GM23338 (cell line): ENCODE measurements around the gene GAB2. TPM values are rescaled to one million over a fixed set of nuclear protein-coding genes. Genes with fewer than 3 reads are reported as not detected.

Experiments used
- ATAC-seq: fragments of 200-7000 bp; cut with Tn5 transposase; 3 replicates; pipeline ENCODE4 v1.9.1; 2020
- DNase-seq: peaks from one replicate; pipeline ENCODE4 v3.0.0-alpha.2; 2015; ENCODE audit warnings: low spot score
- H2AFZ ChIP-seq: fragments of 200-600 bp; sonication (generic); 2 replicates; pipeline ENCODE4 v1.8.0; 2016; ENCODE audit warnings: antibody characterized with exemption, mild to moderate bottlenecking, moderate library complexity
- H3F3A ChIP-seq: fragments of 200-600 bp; sonication (generic); replicated peaks from 2 replicates; pipeline ENCODE4 v1.8.0; 2017; ENCODE audit warnings: antibody characterized with exemption, mixed run types, low read depth
- H3K27ac ChIP-seq: fragments of 200-600 bp; sonication (generic); 2 replicates; pipeline ENCODE4 v1.6.1; 2016; ENCODE audit warnings: low read depth
- H3K27me3 ChIP-seq: fragments of 200-600 bp; sonication (generic); 2 replicates; pipeline ENCODE4 v1.8.0; 2016; ENCODE audit warnings: mild to moderate bottlenecking, mixed run types, moderate library complexity; ENCODE audit not compliant: insufficient read depth
- H3K36me3 ChIP-seq: fragments of 200-600 bp; sonication (generic); 2 replicates; pipeline ENCODE4 v1.8.0; 2016; ENCODE audit warnings: mild to moderate bottlenecking; ENCODE audit not compliant: insufficient read depth
- H3K4me1 ChIP-seq: fragments of 200-600 bp; sonication (generic); 2 replicates; pipeline ENCODE4 v1.8.0; 2016; ENCODE audit warnings: mild to moderate bottlenecking, moderate library complexity; ENCODE audit not compliant: insufficient read depth
- H3K4me2 ChIP-seq: fragments of 200-600 bp; sonication (generic); 2 replicates; pipeline ENCODE4 v1.7.1; 2017; ENCODE audit warnings: mixed run types
- H3K4me3 ChIP-seq: fragments of 200-600 bp; sonication (generic); 2 replicates; pipeline ENCODE4 v1.6.1; 2016; ENCODE audit warnings: mixed run types
- H3K79me2 ChIP-seq: fragments of 200-600 bp; sonication (generic); replicated peaks from 2 replicates; pipeline ENCODE4 v1.8.0; 2017; ENCODE audit warnings: mild to moderate bottlenecking; ENCODE audit not compliant: insufficient read depth
- H3K9me2 ChIP-seq: fragments of 200-600 bp; sonication (generic); 2 replicates; pipeline ENCODE4 v1.8.0; 2017; ENCODE audit not compliant: insufficient read depth
- H4K20me1 ChIP-seq: fragments of 200-600 bp; sonication (generic); replicated peaks from 2 replicates; pipeline ENCODE4 v1.8.0; 2017; ENCODE audit warnings: mild to moderate bottlenecking; ENCODE audit not compliant: insufficient read depth
- H3K27ac Mint-ChIP-seq: 2 replicates; pipeline ENCODE4 v1.8.0; 2020; ENCODE audit warnings: inconsistent platforms, mild to moderate bottlenecking, moderate library complexity, mixed read lengths
- H3K27me3 Mint-ChIP-seq: 3 replicates; pipeline ENCODE4 v1.8.0; 2022; ENCODE audit warnings: low read depth, mild to moderate bottlenecking, moderate library complexity, mixed read lengths, inconsistent platforms; ENCODE audit not compliant: insufficient read depth, poor library complexity
- H3K36me3 Mint-ChIP-seq: 3 replicates; pipeline ENCODE4 v1.8.0; 2021; ENCODE audit warnings: low read depth, mild to moderate bottlenecking, inconsistent platforms, moderate library complexity, mixed read lengths
- H3K4me1 Mint-ChIP-seq: 3 replicates; pipeline ENCODE4 v1.8.0; 2020; ENCODE audit warnings: mild to moderate bottlenecking, inconsistent platforms, mixed read lengths
- H3K4me3 Mint-ChIP-seq: 3 replicates; pipeline ENCODE4 v1.8.0; 2021; ENCODE audit warnings: moderate library complexity, mild to moderate bottlenecking, inconsistent platforms, mixed read lengths
- H3K9me3 Mint-ChIP-seq: 3 replicates; pipeline ENCODE4 v1.8.0; 2020; ENCODE audit warnings: moderate library complexity, mild to moderate bottlenecking, inconsistent platforms, mixed read lengths
- CREB1 ChIP-seq: fragments of 250-450 bp; sonication (Bioruptor Pico); IDR thresholded peaks from 2 replicates; pipeline ENCODE4 v1.5.0; 2020; ENCODE audit warnings: low read depth, mild to moderate bottlenecking, moderate library complexity
- CTCF ChIP-seq, 2 experiments: fragments of 200-600 bp in 1 of 2; sonication (generic) in 1 of 2; conservative IDR thresholded peaks; 2 replicates each; pipeline versions ENCODE4 v1.5.1 to v1.6.1; 2016 to 2017; ENCODE audit warnings: antibody characterized with exemption in 2 of 2, low read depth in 2 of 2, mild to moderate bottlenecking in 2 of 2, moderate library complexity in 1 of 2
- ETS1 ChIP-seq: IDR thresholded peaks from 2 replicates; pipeline ENCODE4 v1.6.1; 2016; ENCODE audit warnings: antibody characterized with exemption
- EZH2 ChIP-seq: fragments of 200-600 bp; sonication (generic); IDR thresholded peaks from one replicate; pipeline ENCODE4 v1.8.0; 2017; ENCODE audit warnings: antibody characterized with exemption, mild to moderate bottlenecking, low read depth; ENCODE audit not compliant: unreplicated experiment
- EZH2phosphoT487 ChIP-seq: fragments of 200-600 bp; sonication (generic); IDR thresholded peaks from one replicate; pipeline ENCODE4 v1.8.1; 2018; ENCODE audit warnings: antibody characterized with exemption; ENCODE audit not compliant: unreplicated experiment
- JUNB ChIP-seq: IDR thresholded peaks from one replicate; pipeline ENCODE4 v1.6.1; 2016; ENCODE audit warnings: antibody characterized with exemption; ENCODE audit not compliant: unreplicated experiment
- NANOG ChIP-seq: IDR thresholded peaks from 2 replicates; pipeline ENCODE4 v1.6.1; 2016; ENCODE audit warnings: antibody characterized with exemption, borderline replicate concordance
- POLR2AphosphoS5 ChIP-seq: IDR thresholded peaks from 2 replicates; pipeline ENCODE4 v1.6.1; 2016; ENCODE audit warnings: antibody characterized with exemption, low read depth
- REST ChIP-seq: IDR thresholded peaks from one replicate; pipeline ENCODE4 v1.6.1; 2018; ENCODE audit warnings: antibody characterized with exemption; ENCODE audit not compliant: unreplicated experiment
- STAT1 ChIP-seq: IDR thresholded peaks from one replicate; pipeline ENCODE4 v1.6.1; 2016; ENCODE audit warnings: antibody characterized with exemption; ENCODE audit not compliant: unreplicated experiment
- ZNF114 ChIP-seq: fragments of 250-450 bp; sonication (Bioruptor Pico); IDR thresholded peaks from 2 replicates; pipeline ENCODE4 v1.5.0; 2020; ENCODE audit warnings: mild to moderate bottlenecking, moderate library complexity
- ZNF331 ChIP-seq: fragments of 250-450 bp; sonication (Bioruptor Pico); IDR thresholded peaks from 2 replicates; pipeline ENCODE4 v1.5.0; 2020; ENCODE audit warnings: low read depth, mild to moderate bottlenecking, moderate library complexity
- ZNF462 ChIP-seq: fragments of 250-450 bp; sonication (Bioruptor Pico); IDR thresholded peaks from 2 replicates; pipeline ENCODE4 v1.5.0; 2020; ENCODE audit warnings: mild to moderate bottlenecking, moderate library complexity
- polyA plus RNA-seq: library from polyadenylated mRNA; unstranded; fragments of >200 nt; fragmentation: Nextera tagmentation; extraction: Ambion mirVana; gene quantifications from 2 replicates; pipeline ENCODE4 v1.2.1, GENCODE V29; 2016
- total RNA-seq: library from RNA; depleted of rRNA; stranded (reverse); fragments of >200 nt; shearing (Covaris generic); gene quantifications from 2 replicates; pipeline ENCODE4 v1.2.3, GENCODE V29; 2014

The GAB2 gene
- total and polyA plus RNA-seq, 2 experiments from 2014 or later: 2.0 to 10.8 TPM

- no peaks in the 10 kb centered on the region for H3K4me1 ChIP-seq
Measured at GRCh38 chr11:78334109-78334508, 83.5 kb downstream of the GAB2 start.

More at GRCh38 chr11:78334109-78334508, 83.5 kb downstream of the GAB2 start:
- no peaks in the 10 kb centered on the region for H3K27me3 Mint-ChIP-seq
- H3K27ac Mint-ChIP-seq: no peak overlapping the region
- Histone ChIP-seq H3K36me3 (no peaks in the 10 kb centered on the region), H3K4me2 (no peak overlapping the region), H3K79me2 (no peaks in the 10 kb centered on the region), H3K4me3 (no peak overlapping the region), H3K9me2 (peaks cover 2% of the 10 kb centered on the region; the same call in 1 of the 2 replicates), H3K27me3 (no peaks in the 10 kb centered on the region), H2AFZ (no peak overlapping the region), H3K27ac (no peak overlapping the region), H4K20me1 (peaks cover 3% of the 10 kb centered on the region; the same call in 1 of the 2 replicates), H3F3A (no peaks in the 10 kb centered on the region)
- H3K4me1 Mint-ChIP-seq: peaks cover 9% of the 10 kb centered on the region; the same call in 2 of the 3 replicates
- TF ChIP-seq JUNB (no peak), STAT1 (no peak), ETS1 (no peak), REST (no peak), CTCF (conservative IDR thresholded peaks at IDR 0.05; ENCODE audit: low read depth in 2 of 2) (no peak), ZNF114 (no peak), POLR2AphosphoS5 (no peak), NANOG (no peak), ZNF331 (CRISPR knock-in tag) (no peak), ZNF462 (no peak), EZH2phosphoT487 (no peak), EZH2 (no peak), CREB1 (CRISPR knock-in tag) (no peak)
- H3K36me3 Mint-ChIP-seq: peaks cover 5% of the 10 kb centered on the region; the same call in 2 of the 3 replicates
- no peak for ATAC-seq
- DNase-seq: no peak
- H3K9me3 Mint-ChIP-seq: peaks cover 4% of the 10 kb centered on the region; the same call in 1 of the 3 replicates
- H3K4me3 Mint-ChIP-seq: no peak overlapping the region
